Loucy (cell line): ENCODE data around the gene KIAA0408.

Source experiments
- H2AFZ ChIP-seq: fragments of 200-600 bp; sonication (generic); 2 replicates; pipeline ENCODE4 v1.6.0; 2016; ENCODE audit warnings: antibody characterized with exemption, mild to moderate bottlenecking, low read length, moderate library complexity
- H3F3A ChIP-seq: fragments of 200-600 bp; 2 replicates; pipeline ENCODE4 v1.6.0; 2016; ENCODE audit warnings: antibody characterized with exemption, low read depth, mild to moderate bottlenecking
- H3K27me3 ChIP-seq: fragments of 200-600 bp; sonication (generic); 2 replicates; pipeline ENCODE4 v1.6.1; 2014; ENCODE audit warnings: low read length, mild to moderate bottlenecking; ENCODE audit not compliant: insufficient read depth, poor library complexity, severe bottlenecking
- H3K36me3 ChIP-seq: fragments of 200-600 bp; sonication (generic); 2 replicates; pipeline ENCODE4 v1.6.1; 2016; ENCODE audit warnings: low read length; ENCODE audit not compliant: insufficient read depth
- H3K4me1 ChIP-seq: fragments of 200-600 bp; sonication (generic); 2 replicates; pipeline ENCODE4 v1.5.1; 2014; ENCODE audit warnings: low read length, mild to moderate bottlenecking; ENCODE audit not compliant: insufficient read depth, poor library complexity, severe bottlenecking
- H3K4me2 ChIP-seq: fragments of 200-600 bp; sonication (generic); 2 replicates; pipeline ENCODE4 v1.6.0; 2014; ENCODE audit warnings: antibody characterized with exemption, low read length, low read depth, mild to moderate bottlenecking; ENCODE audit not compliant: poor library complexity, severe bottlenecking
- H3K4me3 ChIP-seq: fragments of 200-600 bp; sonication (generic); 2 replicates; pipeline ENCODE4 v1.5.1; 2014; ENCODE audit warnings: low read length, mild to moderate bottlenecking, mixed read lengths; ENCODE audit not compliant: poor library complexity, severe bottlenecking
- H3K79me2 ChIP-seq: fragments of 200-600 bp; sonication (generic); 2 replicates; pipeline ENCODE4 v1.6.1; 2014; ENCODE audit warnings: low read length; ENCODE audit not compliant: insufficient read depth
- H3K9ac ChIP-seq: fragments of 200-600 bp; sonication (generic); 2 replicates; pipeline ENCODE4 v1.6.0; 2014; ENCODE audit warnings: mild to moderate bottlenecking, low read depth, low read length, moderate library complexity; ENCODE audit not compliant: poor library complexity, severe bottlenecking
- H3K9me2 ChIP-seq: fragments of 200-600 bp; sonication (generic); replicated peaks from 2 replicates; pipeline ENCODE4 v1.6.1; 2016; ENCODE audit warnings: low read depth, low read length, mixed read lengths
- H3K9me3 ChIP-seq: fragments of 200-600 bp; sonication (generic); 2 replicates; pipeline ENCODE4 v1.6.1; 2014; ENCODE audit warnings: mild to moderate bottlenecking, antibody characterized with exemption, low read length, low read depth; ENCODE audit not compliant: insufficient read depth
- H4K20me1 ChIP-seq: fragments of 200-600 bp; sonication (generic); 2 replicates; pipeline ENCODE4 v1.6.0; 2014; ENCODE audit warnings: antibody characterized with exemption, low read length, mild to moderate bottlenecking; ENCODE audit not compliant: insufficient read depth, poor library complexity, severe bottlenecking
- CTCF ChIP-seq: fragments of 200-600 bp; sonication (generic); conservative IDR thresholded peaks from 2 replicates; pipeline ENCODE4 v1.5.1; 2014; ENCODE audit warnings: mild to moderate bottlenecking, antibody characterized with exemption, low read length
- EZH2phosphoT487 ChIP-seq: fragments of 200-600 bp; IDR thresholded peaks from 2 replicates; pipeline ENCODE4 v1.6.1; 2018; ENCODE audit warnings: antibody characterized with exemption, mild to moderate bottlenecking, moderate library complexity, borderline replicate concordance

The KIAA0408 gene

GRCh38 chr6:127464881-127465459 lies 5.8 kb upstream of the KIAA0408 start:
- H3K4me2 ChIP-seq, result no peak overlapping the region
- peaks cover 13% of the 10 kb centered on the region for H3K4me1 ChIP-seq
- H3K79me2 ChIP-seq, result no peaks in the 10 kb centered on the region
- TF ChIP-seq EZH2phosphoT487 (no peak), CTCF (peak; percentile 96)
- H3K27me3 ChIP-seq, result no peaks in the 10 kb centered on the region
- no peaks in the 10 kb centered on the region for H3K9me3 ChIP-seq
- H3K4me3 ChIP-seq, result no peak overlapping the region
- H2AFZ ChIP-seq, result no peak overlapping the region
- no peaks in the 10 kb centered on the region for H3F3A ChIP-seq
- no peaks in the 10 kb centered on the region for H3K9me2 ChIP-seq
- no peaks in the 10 kb centered on the region for H3K36me3 ChIP-seq
- no peak overlapping the region for H3K9ac ChIP-seq
- no peaks in the 10 kb centered on the region for H4K20me1 ChIP-seq

- Histone ChIP-seq H2AFZ (no peak overlapping the region), H3K36me3 (no peaks in the 10 kb centered on the region), H3K27me3 (no peaks in the 10 kb centered on the region), H3F3A (no peaks in the 10 kb centered on the region), H4K20me1 (no peaks in the 10 kb centered on the region), H3K4me2 (no peak overlapping the region), H3K4me1 (peaks cover 15% of the 10 kb centered on the region), H3K9ac (no peak overlapping the region), H3K9me3 (no peaks in the 10 kb centered on the region), H3K79me2 (no peaks in the 10 kb centered on the region), H3K4me3 (no peak overlapping the region), H3K9me2 (no peaks in the 10 kb centered on the region)
- TF ChIP-seq EZH2phosphoT487 (no peak), CTCF (no peak)
Measured at GRCh38 chr6:127464161-127464880, 5.1 kb upstream of the KIAA0408 start.

GRCh38 chr6:127463056-127463455 lies 3.9 kb upstream of the KIAA0408 start:
- H3K4me1 ChIP-seq, result peaks cover 15% of the 10 kb centered on the region
- H3K79me2 ChIP-seq, result no peaks in the 10 kb centered on the region
- no peak overlapping the region for H2AFZ ChIP-seq
- H3K27me3 ChIP-seq, result no peaks in the 10 kb centered on the region
- no peaks in the 10 kb centered on the region for H3K36me3 ChIP-seq
- no peak overlapping the region for H3K9ac ChIP-seq
- no peaks in the 10 kb centered on the region for H3K9me3 ChIP-seq
- no peak overlapping the region for H3K4me2 ChIP-seq
- no peaks in the 10 kb centered on the region for H3F3A ChIP-seq
- TF ChIP-seq EZH2phosphoT487, result no peak
- TF ChIP-seq CTCF, result no peak
- no peaks in the 10 kb centered on the region for H4K20me1 ChIP-seq
- no peak overlapping the region for H3K4me3 ChIP-seq
- no peaks in the 10 kb centered on the region for H3K9me2 ChIP-seq
